ENCODE measurements around the gene AKR1A1. TPM values are rescaled to one million over a fixed set of nuclear protein-coding genes. Genes with fewer than 3 reads are reported as not detected.
A peak's percentile ranks its signal among the peaks of the same experiment; 100 is the strongest.

The AKR1A1 gene
- total RNA-seq, 1 experiment from 2014 or later, result 142 TPM

- no TSS peak for BruUV-seq (replicated peaks)
- Histone ChIP-seq H3K4me3 (ENCODE audit: low read depth in 2 of 2, low read length in 2 of 2) (no peak overlapping the region), H3K27ac (ENCODE audit: low read length) (no peak overlapping the region), H3K36me3 (ENCODE audit: control insufficient read depth, insufficient read depth, low read length) (no peaks in the 10 kb centered on the region), H3K4me1 (ENCODE audit: control insufficient read depth, insufficient read depth, low read length) (no peaks in the 10 kb centered on the region), H3K9me3 (ENCODE audit: control insufficient read depth, insufficient read depth, low read depth, low read length) (no peaks in the 10 kb centered on the region), H3K27me3 (ENCODE audit: control insufficient read depth, insufficient read depth, low read length) (no peaks in the 10 kb centered on the region)
- ChIA-PET CTCF (no interaction called here), POLR2A (no interaction called here)
- no peak for DNase-seq (ENCODE audit: low read depth, low spot score)
- intact Hi-C loops (cut with micrococcal nuclease; ENCODE audit: unreplicated experiment), result no loop called here
- ATAC-seq, result no peak
- TF ChIP-seq CTCF (IDR thresholded peaks at IDR 0.05), result no peak
- no peak for TF ChIP-seq SIN3A (IDR thresholded peaks at IDR 0.05; ENCODE audit: borderline replicate concordance, insufficient read depth, low read depth, low read length)
- TF ChIP-seq POLR2AphosphoS5 (IDR thresholded peaks at IDR 0.05; ENCODE audit: low read depth, low read length), result no peak
- TF ChIP-seq TCF7L2 (IDR thresholded peaks at IDR 0.05; ENCODE audit: low read depth, low read length), result no peak
- no peak for TF ChIP-seq REST (IDR thresholded peaks at IDR 0.05; ENCODE audit: insufficient read depth in 1 of 2, low read depth in 2 of 2, low read length in 1 of 2)
- in situ Hi-C loops (cut with HindIII; ENCODE audit: low pct_unique_long_range_greater_than_20kb, low sequenced_read_pairs), result no loop called here
Observed at GRCh38 chr1:45542591-45542990, 8.0 kb upstream of the AKR1A1 start.

GRCh38 chr1:45543581-45544417, 6.8 kb upstream of the AKR1A1 start:
- ATAC-seq (0 out of 2 replicates have a peak, but pooled peaks have one; percentile 23), DNase-seq (ENCODE audit: low read depth, low spot score) (no peak)
- intact Hi-C loops (cut with micrococcal nuclease; ENCODE audit: unreplicated experiment), result no loop called here
- CTCF ChIA-PET, result interaction anchor here (0.7 kb wide), 1 partner anchor 66 kb away, joined by 3 read pairs; no protein-coding TSS in a partner anchor
- TF ChIP-seq SIN3A (IDR thresholded peaks at IDR 0.05; ENCODE audit: borderline replicate concordance, insufficient read depth, low read depth, low read length) (no peak), REST (IDR thresholded peaks at IDR 0.05; ENCODE audit: insufficient read depth in 1 of 2, low read depth in 2 of 2, low read length in 1 of 2) (no peak), TCF7L2 (IDR thresholded peaks at IDR 0.05; ENCODE audit: low read depth, low read length) (no peak), CTCF (IDR thresholded peaks at IDR 0.05) (no peak), POLR2AphosphoS5 (IDR thresholded peaks at IDR 0.05; ENCODE audit: low read depth, low read length) (no peak)
- POLR2A ChIA-PET, result interaction anchor here (0.7 kb wide), 1 partner anchor 370 kb away, joined by 15 read pairs; no protein-coding TSS in a partner anchor
- Histone ChIP-seq H3K9me3 (ENCODE audit: control insufficient read depth, insufficient read depth, low read depth, low read length) (no peaks in the 10 kb centered on the region), H3K4me3 (ENCODE audit: low read depth in 2 of 2, low read length in 2 of 2) (no peak overlapping the region), H3K27me3 (ENCODE audit: control insufficient read depth, insufficient read depth, low read length) (no peaks in the 10 kb centered on the region), H3K27ac (ENCODE audit: low read length) (no peak overlapping the region), H3K36me3 (ENCODE audit: control insufficient read depth, insufficient read depth, low read length) (no peaks in the 10 kb centered on the region), H3K4me1 (ENCODE audit: control insufficient read depth, insufficient read depth, low read length) (no peaks in the 10 kb centered on the region)
- in situ Hi-C loops (cut with HindIII; ENCODE audit: low pct_unique_long_range_greater_than_20kb, low sequenced_read_pairs), result no loop called here
- no TSS peak for BruUV-seq (replicated peaks)

Data from Panc1 (cell line).